GM23338 (cell line): ENCODE data around the gene COL25A1. TPM values are rescaled to one million over a fixed set of nuclear protein-coding genes. Genes with fewer than 3 reads are reported as not detected.
"Not testable (repeated sequence)": the region's sequence is repeated elsewhere in the genome, so short reads cannot be mapped to it uniquely, and the experiment has no call there.

ENCODE experiments used
- ATAC-seq: fragments of 200-7000 bp; cut with Tn5 transposase; 3 replicates; pipeline ENCODE4 v1.9.1; 2020
- DNase-seq: peaks from one replicate; pipeline ENCODE4 v3.0.0-alpha.2; 2015; ENCODE audit warnings: low spot score
- H2AFZ ChIP-seq: fragments of 200-600 bp; sonication (generic); 2 replicates; pipeline ENCODE4 v1.8.0; 2016; ENCODE audit warnings: antibody characterized with exemption, mild to moderate bottlenecking, moderate library complexity
- H3F3A ChIP-seq: fragments of 200-600 bp; sonication (generic); replicated peaks from 2 replicates; pipeline ENCODE4 v1.8.0; 2017; ENCODE audit warnings: antibody characterized with exemption, mixed run types, low read depth
- H3K27ac ChIP-seq: fragments of 200-600 bp; sonication (generic); 2 replicates; pipeline ENCODE4 v1.6.1; 2016; ENCODE audit warnings: low read depth
- H3K27me3 ChIP-seq: fragments of 200-600 bp; sonication (generic); 2 replicates; pipeline ENCODE4 v1.8.0; 2016; ENCODE audit warnings: mild to moderate bottlenecking, mixed run types, moderate library complexity; ENCODE audit not compliant: insufficient read depth
- H3K36me3 ChIP-seq: fragments of 200-600 bp; sonication (generic); 2 replicates; pipeline ENCODE4 v1.8.0; 2016; ENCODE audit warnings: mild to moderate bottlenecking; ENCODE audit not compliant: insufficient read depth
- H3K4me1 ChIP-seq: fragments of 200-600 bp; sonication (generic); 2 replicates; pipeline ENCODE4 v1.8.0; 2016; ENCODE audit warnings: mild to moderate bottlenecking, moderate library complexity; ENCODE audit not compliant: insufficient read depth
- H3K4me2 ChIP-seq: fragments of 200-600 bp; sonication (generic); 2 replicates; pipeline ENCODE4 v1.7.1; 2017; ENCODE audit warnings: mixed run types
- H3K4me3 ChIP-seq: fragments of 200-600 bp; sonication (generic); 2 replicates; pipeline ENCODE4 v1.6.1; 2016; ENCODE audit warnings: mixed run types
- H3K79me2 ChIP-seq: fragments of 200-600 bp; sonication (generic); replicated peaks from 2 replicates; pipeline ENCODE4 v1.8.0; 2017; ENCODE audit warnings: mild to moderate bottlenecking; ENCODE audit not compliant: insufficient read depth
- H3K9me2 ChIP-seq: fragments of 200-600 bp; sonication (generic); 2 replicates; pipeline ENCODE4 v1.8.0; 2017; ENCODE audit not compliant: insufficient read depth
- H4K20me1 ChIP-seq: fragments of 200-600 bp; sonication (generic); replicated peaks from 2 replicates; pipeline ENCODE4 v1.8.0; 2017; ENCODE audit warnings: mild to moderate bottlenecking; ENCODE audit not compliant: insufficient read depth
- H3K27ac Mint-ChIP-seq: 2 replicates; pipeline ENCODE4 v1.8.0; 2020; ENCODE audit warnings: inconsistent platforms, mild to moderate bottlenecking, moderate library complexity, mixed read lengths
- H3K27me3 Mint-ChIP-seq: 3 replicates; pipeline ENCODE4 v1.8.0; 2022; ENCODE audit warnings: low read depth, mild to moderate bottlenecking, moderate library complexity, mixed read lengths, inconsistent platforms; ENCODE audit not compliant: insufficient read depth, poor library complexity
- H3K36me3 Mint-ChIP-seq: 3 replicates; pipeline ENCODE4 v1.8.0; 2021; ENCODE audit warnings: low read depth, mild to moderate bottlenecking, inconsistent platforms, moderate library complexity, mixed read lengths
- H3K4me1 Mint-ChIP-seq: 3 replicates; pipeline ENCODE4 v1.8.0; 2020; ENCODE audit warnings: mild to moderate bottlenecking, inconsistent platforms, mixed read lengths
- H3K4me3 Mint-ChIP-seq: 3 replicates; pipeline ENCODE4 v1.8.0; 2021; ENCODE audit warnings: moderate library complexity, mild to moderate bottlenecking, inconsistent platforms, mixed read lengths
- H3K9me3 Mint-ChIP-seq: 3 replicates; pipeline ENCODE4 v1.8.0; 2020; ENCODE audit warnings: moderate library complexity, mild to moderate bottlenecking, inconsistent platforms, mixed read lengths
- CREB1 ChIP-seq: fragments of 250-450 bp; sonication (Bioruptor Pico); IDR thresholded peaks from 2 replicates; pipeline ENCODE4 v1.5.0; 2020; ENCODE audit warnings: low read depth, mild to moderate bottlenecking, moderate library complexity
- CTCF ChIP-seq, 2 experiments: fragments of 200-600 bp in 1 of 2; sonication (generic) in 1 of 2; conservative IDR thresholded peaks; 2 replicates each; pipeline versions ENCODE4 v1.5.1 to v1.6.1; 2016 to 2017; ENCODE audit warnings: antibody characterized with exemption in 2 of 2, low read depth in 2 of 2, mild to moderate bottlenecking in 2 of 2, moderate library complexity in 1 of 2
- ETS1 ChIP-seq: IDR thresholded peaks from 2 replicates; pipeline ENCODE4 v1.6.1; 2016; ENCODE audit warnings: antibody characterized with exemption
- EZH2 ChIP-seq: fragments of 200-600 bp; sonication (generic); IDR thresholded peaks from one replicate; pipeline ENCODE4 v1.8.0; 2017; ENCODE audit warnings: antibody characterized with exemption, mild to moderate bottlenecking, low read depth; ENCODE audit not compliant: unreplicated experiment
- EZH2phosphoT487 ChIP-seq: fragments of 200-600 bp; sonication (generic); IDR thresholded peaks from one replicate; pipeline ENCODE4 v1.8.1; 2018; ENCODE audit warnings: antibody characterized with exemption; ENCODE audit not compliant: unreplicated experiment
- JUNB ChIP-seq: IDR thresholded peaks from one replicate; pipeline ENCODE4 v1.6.1; 2016; ENCODE audit warnings: antibody characterized with exemption; ENCODE audit not compliant: unreplicated experiment
- NANOG ChIP-seq: IDR thresholded peaks from 2 replicates; pipeline ENCODE4 v1.6.1; 2016; ENCODE audit warnings: antibody characterized with exemption, borderline replicate concordance
- STAT1 ChIP-seq: IDR thresholded peaks from one replicate; pipeline ENCODE4 v1.6.1; 2016; ENCODE audit warnings: antibody characterized with exemption; ENCODE audit not compliant: unreplicated experiment
- ZNF114 ChIP-seq: fragments of 250-450 bp; sonication (Bioruptor Pico); IDR thresholded peaks from 2 replicates; pipeline ENCODE4 v1.5.0; 2020; ENCODE audit warnings: mild to moderate bottlenecking, moderate library complexity
- ZNF331 ChIP-seq: fragments of 250-450 bp; sonication (Bioruptor Pico); IDR thresholded peaks from 2 replicates; pipeline ENCODE4 v1.5.0; 2020; ENCODE audit warnings: low read depth, mild to moderate bottlenecking, moderate library complexity
- ZNF462 ChIP-seq: fragments of 250-450 bp; sonication (Bioruptor Pico); IDR thresholded peaks from 2 replicates; pipeline ENCODE4 v1.5.0; 2020; ENCODE audit warnings: mild to moderate bottlenecking, moderate library complexity
- polyA plus RNA-seq: library from polyadenylated mRNA; unstranded; fragments of >200 nt; fragmentation: Nextera tagmentation; extraction: Ambion mirVana; gene quantifications from 2 replicates; pipeline ENCODE4 v1.2.1, GENCODE V29; 2016
- total RNA-seq: library from RNA; depleted of rRNA; stranded (reverse); fragments of >200 nt; shearing (Covaris generic); gene quantifications from 2 replicates; pipeline ENCODE4 v1.2.3, GENCODE V29; 2014

COL25A1 gene
- total and polyA plus RNA-seq, 2 experiments from 2014 or later, result 3.9 to 5.6 TPM

- Mint-ChIP-seq H3K9me3 (peaks cover 26% of the 10 kb centered on the region; the same call in 2 of the 3 replicates), H3K36me3 (peaks cover 18% of the 10 kb centered on the region; the same call in 2 of the 3 replicates)
- TF ChIP-seq CTCF (conservative IDR thresholded peaks at IDR 0.05; ENCODE audit: low read depth in 2 of 2), result peak; percentile 8 to 58; a peak in 2 of 4 replicates
- DNase-seq, H3K79me2 ChIP-seq, H3K4me3 ChIP-seq, H3K27me3 Mint-ChIP-seq, H3K36me3 ChIP-seq, H3K4me2 ChIP-seq, ATAC-seq, H2AFZ ChIP-seq, H3K27me3 ChIP-seq, H4K20me1 ChIP-seq, H3K4me3 Mint-ChIP-seq, H3K9me2 ChIP-seq, H3K27ac ChIP-seq, H3K4me1 ChIP-seq, H3F3A ChIP-seq, H3K27ac Mint-ChIP-seq, H3K4me1 Mint-ChIP-seq: not testable (repeated sequence)
Measured at GRCh38 chr4:109076709-109077108, 225.7 kb downstream of the COL25A1 start.

GRCh38 chr4:109075621-109076020, 226.8 kb downstream of the COL25A1 start:
- H3K4me3 ChIP-seq, result no peak overlapping the region
- no peak overlapping the region for H3K27ac Mint-ChIP-seq
- DNase-seq (no peak), ATAC-seq (no peak)
- 0 out of 2 replicates have a peak, but pooled peaks cover 5% of the 10 kb centered on the region for H3K9me2 ChIP-seq
- H3K27me3 ChIP-seq, result no peaks in the 10 kb centered on the region
- H3K4me3 Mint-ChIP-seq, result no peak overlapping the region
- H3K9me3 Mint-ChIP-seq, result peaks cover 26% of the 10 kb centered on the region; the same call in 2 of the 3 replicates
- no peaks in the 10 kb centered on the region for H4K20me1 ChIP-seq
- H3K36me3 Mint-ChIP-seq, result peaks cover 18% of the 10 kb centered on the region; the same call in 2 of the 3 replicates
- no peaks in the 10 kb centered on the region for H3K4me1 Mint-ChIP-seq
- no peaks in the 10 kb centered on the region for H3K4me1 ChIP-seq
- no peak overlapping the region for H2AFZ ChIP-seq
- no peak overlapping the region for H3K4me2 ChIP-seq
- H3F3A ChIP-seq, result no peaks in the 10 kb centered on the region
- peaks cover 8% of the 10 kb centered on the region; the same call in 1 of the 2 replicates for H3K36me3 ChIP-seq
- H3K79me2 ChIP-seq, result no peaks in the 10 kb centered on the region
- no peaks in the 10 kb centered on the region for H3K27me3 Mint-ChIP-seq
- no peak overlapping the region for H3K27ac ChIP-seq
- no peak for TF ChIP-seq EZH2
- no peak for TF ChIP-seq ETS1
- TF ChIP-seq EZH2phosphoT487, result no peak
- no peak for TF ChIP-seq NANOG
- TF ChIP-seq JUNB, result no peak
- TF ChIP-seq ZNF331 (CRISPR knock-in tag), result no peak
- no peak for TF ChIP-seq STAT1
- no peak for TF ChIP-seq ZNF462 (CRISPR knock-in tag)
- no peak for TF ChIP-seq ZNF114 (CRISPR knock-in tag)
- TF ChIP-seq CTCF (conservative IDR thresholded peaks at IDR 0.05; ENCODE audit: low read depth in 2 of 2), result no peak
- TF ChIP-seq CREB1 (CRISPR knock-in tag), result no peak
